Epithelial cell of umbilical artery (primary cell): ENCODE results near the gene DMD. TPM values are rescaled to one million over a fixed set of nuclear protein-coding genes. Genes with fewer than 3 reads are reported as not detected.

Experiments
- total RNA-seq: library from RNA; depleted of rRNA; stranded (reverse); fragments of >200 nt; gene quantifications from 2 replicates; pipeline ENCODE4 v1.2.3, GENCODE V29; 2014

DMD gene
- 4.5 and 8.8 TPM in 2 replicates for total RNA-seq

DNA sequence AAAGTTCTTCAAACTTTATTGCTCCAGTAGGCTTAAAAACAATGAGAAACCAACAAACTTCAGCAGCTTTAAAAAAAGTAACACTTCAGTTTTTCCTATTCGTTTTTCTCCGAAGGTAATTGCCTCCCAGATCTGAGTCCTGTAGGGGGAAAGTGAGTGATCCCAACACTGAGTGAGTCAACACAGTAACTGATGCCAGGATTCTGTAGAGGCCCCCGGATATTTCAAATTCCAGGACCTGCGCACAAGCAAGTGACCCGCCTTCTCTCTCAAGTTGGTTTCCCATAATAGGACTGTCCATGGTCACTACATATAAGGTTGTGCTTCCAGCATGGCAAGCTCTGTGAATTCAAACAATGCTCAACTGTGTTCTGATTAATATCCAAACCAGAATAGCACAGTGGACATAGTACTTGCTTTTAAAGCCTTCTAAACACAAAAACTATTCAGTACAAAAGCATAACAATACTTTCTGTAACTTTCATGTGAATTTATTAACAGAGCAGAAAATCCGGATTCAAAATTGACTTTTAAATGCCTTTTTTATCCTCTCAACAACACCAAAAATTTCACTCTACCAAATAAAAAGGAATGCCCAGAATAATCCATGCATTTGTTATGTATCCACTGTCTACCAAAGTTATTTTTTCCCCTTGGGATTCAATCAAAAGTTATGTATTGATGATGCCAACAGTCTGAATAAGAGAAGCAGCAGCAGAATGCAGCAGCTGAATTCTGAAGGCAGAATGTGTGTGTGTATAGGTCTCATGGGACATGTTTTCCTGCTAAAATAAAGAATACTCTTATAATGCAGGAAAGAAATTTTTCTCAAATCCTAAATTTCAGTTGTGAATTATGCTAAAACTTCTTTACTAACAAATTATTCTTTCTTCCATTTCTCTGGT is at the start of gene DMD:
Gene DMD (minus strand): TSS at position 194 of the 905 bp plus-strand sequence. CDS start 237 bp downstream, outside the sequence.

GRCh38 chrX:31071725-31072124 is 2139.6 kb downstream of the DMD start, which contains the start of gene FTHL17:
Gene FTHL17, minus strand, starts transcription at chrX:31072041. Its CDS starts 88 bp downstream, at chrX:31071953.

